HG03378 (cell line): ENCODE data around the gene ZNF600.
"Not testable (repeated sequence)": the region's sequence is repeated elsewhere in the genome, so short reads cannot be mapped to it uniquely, and the experiment has no call there.

Source experiments
- ATAC-seq: cut with Tn5 transposase; IDR thresholded peaks from one replicate; pipeline ENCODE4 v1.9.1; 2021; ENCODE audit warnings: mild to moderate bottlenecking, moderate library complexity; ENCODE audit not compliant: unreplicated experiment

ZNF600 gene

GRCh38 chr19:52786464-52787354, at the start of gene ZNF600:
TSS of gene ZNF600 (minus strand) at chr19:52786791. CDS start at chr19:52778888, 7,903 bp downstream.
- peak; percentile 73 for ATAC-seq

GRCh38 chr19:52834289-52834688, 47.7 kb upstream of the ZNF600 start:
- not testable (repeated sequence) for ATAC-seq

GRCh38 chr19:52833541-52833940, 47.0 kb upstream of the ZNF600 start:
- not testable (repeated sequence) for ATAC-seq

- ATAC-seq, result not testable (repeated sequence)
These were observed 43.3 kb upstream of the ZNF600 start for GRCh38 chr19:52829866-52830265.

- no peak for ATAC-seq
These were observed 39.2 kb upstream of the ZNF600 start for GRCh38 chr19:52825765-52826164.

GRCh38 chr19:52823676-52824075, 37.1 kb upstream of the ZNF600 start:
- ATAC-seq, result no peak

- ATAC-seq, result not testable (repeated sequence)
These were observed 34.8 kb upstream of the ZNF600 start, which contains the start of gene ZNF28 for GRCh38 chr19:52821204-52821960. TSS of gene ZNF28 (minus strand) at chr19:52821633. CDS start at chr19:52817958, 3,675 bp downstream.

GRCh38 chr19:52820472-52821203, 34.0 kb upstream of the ZNF600 start:
- ATAC-seq, result not testable (repeated sequence)

- no peak for ATAC-seq
These were observed 23.2 kb upstream of the ZNF600 start for GRCh38 chr19:52809801-52810200.

GRCh38 chr19:52799950-52800640, 13.5 kb upstream of the ZNF600 start:
- not testable (repeated sequence) for ATAC-seq

GRCh38 chr19:52789440-52789839, 2.8 kb upstream of the ZNF600 start:
- ATAC-seq, result no peak

- peak; percentile 11 for ATAC-seq
These were observed 520 bp downstream of the ZNF600 start for GRCh38 chr19:52786078-52786463.

- ATAC-seq, result no peak
These were observed 1.1 kb downstream of the ZNF600 start for GRCh38 chr19:52785506-52785905.

GRCh38 chr19:52782864-52783263, 3.7 kb downstream of the ZNF600 start:
- ATAC-seq, result not testable (repeated sequence)

- no peak for ATAC-seq
These were observed 7.8 kb downstream of the ZNF600 start for GRCh38 chr19:52778811-52779210.

- not testable (repeated sequence) for ATAC-seq
These were observed 30.1 kb downstream of the ZNF600 start for GRCh38 chr19:52756447-52756846.

- ATAC-seq, result no peak
These were observed 36.8 kb downstream of the ZNF600 start for GRCh38 chr19:52749780-52750179.

- ATAC-seq, result no peak
These were observed 38.1 kb downstream of the ZNF600 start for GRCh38 chr19:52748336-52748950.

GRCh38 chr19:52745919-52746318, 40.7 kb downstream of the ZNF600 start:
- ATAC-seq, result not testable (repeated sequence)

- ATAC-seq, result no peak
These were observed 43.5 kb downstream of the ZNF600 start for GRCh38 chr19:52743091-52743490.
